Progenitor cell of endocrine pancreas (in vitro differentiated cells): Measurements from ENCODE around the gene ZSCAN25. TPM values are rescaled to one million over a fixed set of nuclear protein-coding genes. Genes with fewer than 3 reads are reported as not detected.

ENCODE experiments used
- DNase-seq: peaks from one replicate; pipeline ENCODE4 v3.0.0; 2021; ENCODE audit warnings: low spot score; ENCODE audit not compliant: unreplicated experiment
- H3K27ac Mint-ChIP-seq: 2 replicates; pipeline ENCODE4 v1.8.0; 2021; ENCODE audit warnings: mild to moderate bottlenecking, moderate library complexity, mixed read lengths
- H3K27me3 Mint-ChIP-seq: 2 replicates; pipeline ENCODE4 v1.8.0; 2021; ENCODE audit warnings: mixed read lengths
- H3K36me3 Mint-ChIP-seq: 2 replicates; pipeline ENCODE4 v1.8.0; 2022; ENCODE audit warnings: mixed read lengths; ENCODE audit not compliant: insufficient read depth
- H3K4me1 Mint-ChIP-seq: 2 replicates; pipeline ENCODE4 v1.8.0; 2021; ENCODE audit warnings: low read depth, mixed read lengths
- H3K4me3 Mint-ChIP-seq: 2 replicates; pipeline ENCODE4 v1.8.0; 2021; ENCODE audit warnings: low read depth, mild to moderate bottlenecking, moderate library complexity, mixed read lengths
- H3K9me3 Mint-ChIP-seq: 2 replicates; pipeline ENCODE4 v1.8.0; 2021; ENCODE audit warnings: low read depth, mixed read lengths
- CTCF ChIP-seq: fragments of 200-600 bp; sonication (generic); IDR thresholded peaks from one replicate; pipeline ENCODE4 v1.5.0; 2021; ENCODE audit warnings: antibody characterized with exemption, mild to moderate bottlenecking; ENCODE audit not compliant: unreplicated experiment
- total RNA-seq: library from RNA; stranded (reverse); gene quantifications from 2 replicates; pipeline ENCODE4 v1.2.1, GENCODE V29; 2021

Gene ZSCAN25
- total RNA-seq, 1 donor from 2014 or later = 27.9 TPM

- H3K4me3 Mint-ChIP-seq = no peak overlapping the region
- no peak for DNase-seq
Measured at GRCh38 chr7:99672573-99672972, 55.8 kb downstream of the ZSCAN25 start.

GRCh38 chr7:99674995-99675742 lies 58.4 kb downstream of the ZSCAN25 start:
- Mint-ChIP-seq H3K36me3 (peaks cover 1% of the 10 kb centered on the region), H3K27ac (no peak overlapping the region), H3K4me1 (peaks cover 38% of the 10 kb centered on the region), H3K9me3 (no peaks in the 10 kb centered on the region), H3K4me3 (no peak overlapping the region), H3K27me3 (no peaks in the 10 kb centered on the region)
- no peak for DNase-seq
- no peak for TF ChIP-seq CTCF

More at GRCh38 chr7:99672573-99672972, 55.8 kb downstream of the ZSCAN25 start:
- Mint-ChIP-seq H3K36me3 (peaks cover 1% of the 10 kb centered on the region), H3K9me3 (no peaks in the 10 kb centered on the region), H3K27ac (no peak overlapping the region), H3K4me1 (peaks cover 15% of the 10 kb centered on the region), H3K27me3 (no peaks in the 10 kb centered on the region)
- TF ChIP-seq CTCF = no peak

- Mint-ChIP-seq H3K4me1 (peaks cover 40% of the 10 kb centered on the region), H3K4me3 (no peak overlapping the region), H3K36me3 (peaks cover 3% of the 10 kb centered on the region), H3K27ac (peak overlapping the region; percentile 65), H3K9me3 (peaks cover under 1% of the 10 kb centered on the region), H3K27me3 (no peaks in the 10 kb centered on the region)
- DNase-seq = no peak
- no peak for TF ChIP-seq CTCF
Measured at GRCh38 chr7:99677013-99677647, 60.4 kb downstream of the ZSCAN25 start.

- DNase-seq = no peak
- TF ChIP-seq CTCF = no peak
- H3K9me3 Mint-ChIP-seq = peaks cover 4% of the 10 kb centered on the region
- peak overlapping the region; percentile 65 for H3K27ac Mint-ChIP-seq
- peaks cover 40% of the 10 kb centered on the region for H3K4me1 Mint-ChIP-seq
- H3K36me3 Mint-ChIP-seq = peaks cover 5% of the 10 kb centered on the region
- no peak overlapping the region for H3K4me3 Mint-ChIP-seq
- no peaks in the 10 kb centered on the region for H3K27me3 Mint-ChIP-seq
Measured at GRCh38 chr7:99677648-99678045, 60.9 kb downstream of the ZSCAN25 start.

- Mint-ChIP-seq H3K4me3 (peak overlapping the region; percentile 23), H3K27me3 (no peaks in the 10 kb centered on the region), H3K4me1 (peaks cover 40% of the 10 kb centered on the region), H3K27ac (peak overlapping the region; percentile 47), H3K9me3 (peaks cover 9% of the 10 kb centered on the region), H3K36me3 (peaks cover 5% of the 10 kb centered on the region)
- TF ChIP-seq CTCF = no peak
- DNase-seq = no peak
Measured at GRCh38 chr7:99679032-99679399, 62.3 kb downstream of the ZSCAN25 start.
